Tibial artery (tissue), 4 donors: Measurements from ENCODE around the gene HIPK2.
A peak's percentile ranks its signal among the peaks of the same experiment; 100 is the strongest.

Experiments
- DNase-seq, 2 donors: peaks; one replicate each; pipeline ENCODE4 v3.0.0-alpha.2; 2019
- H3K27ac ChIP-seq, 2 donors: fragments of 200-600 bp; sonication (generic) in 1 of 2; 1 replicate in 1 of 2; 2 replicates in 1 of 2; pipeline ENCODE4 v1.5.1; 2018 to 2019; ENCODE audit warnings: mild to moderate bottlenecking in 1 of 2
- H3K27me3 ChIP-seq, 2 donors: fragments of 200-600 bp; sonication (generic) in 1 of 2; one replicate each; pipeline versions ENCODE4 v1.5.1 to v1.6.0; 2016 to 2019
- H3K36me3 ChIP-seq, 3 donors: fragments of 200-600 bp; sonication (generic) in 2 of 3; one replicate each; pipeline ENCODE4 v1.5.1; 2016 to 2019; ENCODE audit warnings: mild to moderate bottlenecking in 2 of 3
- H3K4me1 ChIP-seq, 4 donors: fragments of 200-600 bp; sonication (generic) in 2 of 4; 1 replicate in 3 of 4; 2 replicates in 1 of 4; pipeline ENCODE4 v1.5.1; 2016 to 2019
- H3K4me3 ChIP-seq, 2 donors: fragments of 200-600 bp; sonication (generic) in 1 of 2; 1 replicate in 1 of 2; 2 replicates in 1 of 2; pipeline ENCODE4 v1.5.1; 2018 to 2019; ENCODE audit warnings: mild to moderate bottlenecking in 2 of 2
- H3K9me3 ChIP-seq, 3 donors: fragments of 200-600 bp; sonication (generic) in 1 of 3; one replicate each; pipeline ENCODE4 v1.5.1; 2016 to 2019
- intact Hi-C: fragments of 100-400 bp; cut with DNase I; formaldehyde crosslinking; loops from one replicate; pipeline ENCODE4 v1.15.0; 2023; ENCODE audit warnings: low total_unique reads
- TF ChIP-seq, protein P1 (sequence below), 2 experiments: fragments of 200-600 bp in 1 of 2; fragments of 450-650 bp in 1 of 2; IDR thresholded peaks; one replicate each; pipeline ENCODE4 v1.5.1; 2017 to 2019; ENCODE audit warnings: antibody characterized with exemption in 2 of 2, mild to moderate bottlenecking in 1 of 2, moderate library complexity in 1 of 2

Gene HIPK2

DNA sequence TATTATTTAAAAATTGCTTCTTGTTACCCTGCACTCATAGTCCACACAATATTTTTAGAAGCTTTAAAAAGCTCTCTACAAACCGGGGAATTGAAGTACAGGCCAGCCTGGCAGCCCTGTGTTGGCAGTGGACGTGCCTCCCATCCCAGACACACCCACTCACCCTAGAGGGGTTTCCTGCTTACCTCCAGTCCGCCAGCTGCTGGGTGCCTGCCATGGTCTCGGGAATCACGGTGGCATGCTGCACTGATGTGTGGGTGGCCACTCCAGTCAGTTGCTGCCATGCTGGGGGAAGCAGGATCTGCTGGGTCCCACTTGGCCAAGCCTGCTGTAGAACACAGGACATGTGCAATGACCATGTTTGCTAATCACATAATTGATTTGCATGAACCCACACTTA is 173.9 kb downstream of the HIPK2 start:
- H3K9me3 ChIP-seq = no peaks in the 10 kb centered on the region
- no peaks in the 10 kb centered on the region for H3K4me1 ChIP-seq
- DNase-seq = no peak
- intact Hi-C loops = no loop called here
- TF ChIP-seq, protein P1, sequence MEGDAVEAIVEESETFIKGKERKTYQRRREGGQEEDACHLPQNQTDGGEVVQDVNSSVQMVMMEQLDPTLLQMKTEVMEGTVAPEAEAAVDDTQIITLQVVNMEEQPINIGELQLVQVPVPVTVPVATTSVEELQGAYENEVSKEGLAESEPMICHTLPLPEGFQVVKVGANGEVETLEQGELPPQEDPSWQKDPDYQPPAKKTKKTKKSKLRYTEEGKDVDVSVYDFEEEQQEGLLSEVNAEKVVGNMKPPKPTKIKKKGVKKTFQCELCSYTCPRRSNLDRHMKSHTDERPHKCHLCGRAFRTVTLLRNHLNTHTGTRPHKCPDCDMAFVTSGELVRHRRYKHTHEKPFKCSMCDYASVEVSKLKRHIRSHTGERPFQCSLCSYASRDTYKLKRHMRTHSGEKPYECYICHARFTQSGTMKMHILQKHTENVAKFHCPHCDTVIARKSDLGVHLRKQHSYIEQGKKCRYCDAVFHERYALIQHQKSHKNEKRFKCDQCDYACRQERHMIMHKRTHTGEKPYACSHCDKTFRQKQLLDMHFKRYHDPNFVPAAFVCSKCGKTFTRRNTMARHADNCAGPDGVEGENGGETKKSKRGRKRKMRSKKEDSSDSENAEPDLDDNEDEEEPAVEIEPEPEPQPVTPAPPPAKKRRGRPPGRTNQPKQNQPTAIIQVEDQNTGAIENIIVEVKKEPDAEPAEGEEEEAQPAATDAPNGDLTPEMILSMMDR (IDR thresholded peaks at IDR 0.05) = no peak
- H3K27ac ChIP-seq = no peak overlapping the region
- peaks cover 68 to 76% (median 72%) of the 10 kb centered on the region in 3 donors for H3K36me3 ChIP-seq
- H3K27me3 ChIP-seq = no peaks in the 10 kb centered on the region
- no peak overlapping the region for H3K4me3 ChIP-seq

DNA sequence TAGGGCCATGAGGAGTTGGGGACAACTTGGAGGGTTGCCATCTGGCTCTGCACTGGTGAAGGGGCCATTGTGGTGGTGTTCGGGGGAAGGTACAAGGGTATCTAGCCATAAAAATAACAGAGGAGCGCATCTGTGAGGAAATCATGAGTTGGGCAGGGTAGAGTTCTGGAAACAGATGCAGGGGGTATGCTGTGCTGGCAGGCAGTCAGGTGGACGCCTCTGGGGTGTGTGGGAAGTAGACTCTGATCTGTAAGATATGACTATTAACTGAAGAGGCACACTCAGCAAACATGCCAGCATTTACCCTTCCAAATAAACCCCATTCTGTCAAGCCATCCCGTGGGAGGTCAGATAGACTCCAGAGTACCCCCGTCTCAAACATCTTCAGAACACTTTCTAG is 174.5 kb downstream of the HIPK2 start:
- H3K4me3 ChIP-seq = no peak overlapping the region
- no peaks in the 10 kb centered on the region for H3K4me1 ChIP-seq
- no peaks in the 10 kb centered on the region for H3K27me3 ChIP-seq
- H3K27ac ChIP-seq = no peak overlapping the region
- TF ChIP-seq, protein P1 (IDR thresholded peaks at IDR 0.05) = no peak
- intact Hi-C loops = no loop called here
- peaks cover 72 to 82% (median 74%) of the 10 kb centered on the region in 3 donors for H3K36me3 ChIP-seq
- no peak for DNase-seq
- H3K9me3 ChIP-seq = no peaks in the 10 kb centered on the region

DNA sequence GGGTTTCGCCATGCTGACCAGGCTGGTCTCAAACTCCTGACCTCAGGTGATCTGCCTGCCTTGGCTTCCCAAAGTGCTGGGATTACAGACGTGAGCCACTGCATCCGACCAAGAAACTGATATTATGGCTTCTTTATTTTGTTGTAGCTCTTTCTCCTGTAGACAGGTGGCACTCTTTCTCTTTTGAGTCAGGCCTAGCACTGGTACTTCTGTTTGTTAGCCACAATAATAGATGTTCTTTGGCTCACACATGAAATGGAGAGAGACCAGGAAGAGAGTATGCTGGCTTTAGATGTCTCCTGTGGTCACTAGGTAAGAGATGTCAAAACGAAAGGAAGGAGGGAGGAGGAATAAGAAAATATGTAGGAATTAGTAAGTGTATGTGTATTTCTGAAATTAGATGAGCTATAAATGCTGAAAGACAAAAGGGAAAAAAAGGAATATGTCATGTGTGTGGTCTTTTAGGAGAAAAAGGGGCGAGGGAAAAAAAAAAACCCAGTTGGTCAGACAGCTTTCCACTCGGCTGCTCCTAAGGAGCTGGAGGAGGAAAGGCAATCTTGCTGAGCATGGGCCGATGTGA is 175.6 kb downstream of the HIPK2 start:
- Histone ChIP-seq H3K36me3 (peaks cover 75 to 85% (median 85%) of the 10 kb centered on the region in 3 donors), H3K4me1 (no peaks in the 10 kb centered on the region), H3K27me3 (no peaks in the 10 kb centered on the region), H3K9me3 (no peaks in the 10 kb centered on the region), H3K27ac (no peak overlapping the region), H3K4me3 (no peak overlapping the region)
- TF ChIP-seq, protein P1 (IDR thresholded peaks at IDR 0.05) = peak; percentile 33 to 50
- no peak for DNase-seq
- intact Hi-C loops = no loop called here

DNA sequence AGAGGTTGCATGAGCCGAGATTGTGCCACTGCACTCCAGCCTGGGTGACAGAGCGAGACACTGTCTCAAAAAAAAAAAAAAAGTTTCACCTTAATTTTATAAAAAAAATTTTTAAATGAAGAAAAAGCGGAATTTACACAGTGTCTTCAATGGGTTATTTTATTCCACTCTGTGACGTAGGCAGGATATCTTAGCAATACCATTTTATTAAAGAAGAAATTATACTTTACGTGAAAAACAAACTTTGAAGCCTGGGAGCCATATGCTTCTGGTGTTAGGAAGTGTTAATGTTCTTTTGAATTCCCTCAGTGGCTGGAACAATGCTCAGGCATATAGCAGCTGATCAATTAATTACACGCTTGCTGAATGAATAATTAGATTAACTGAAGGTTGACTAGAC is 176.6 kb downstream of the HIPK2 start:
- Histone ChIP-seq H3K27me3 (no peaks in the 10 kb centered on the region), H3K4me1 (no peaks in the 10 kb centered on the region), H3K9me3 (no peaks in the 10 kb centered on the region), H3K4me3 (no peak overlapping the region), H3K27ac (no peak overlapping the region), H3K36me3 (peaks cover 84 to 89% (median 87%) of the 10 kb centered on the region in 3 donors)
- no peak for DNase-seq
- intact Hi-C loops = no loop called here
- TF ChIP-seq, protein P1 (IDR thresholded peaks at IDR 0.05) = no peak

DNA sequence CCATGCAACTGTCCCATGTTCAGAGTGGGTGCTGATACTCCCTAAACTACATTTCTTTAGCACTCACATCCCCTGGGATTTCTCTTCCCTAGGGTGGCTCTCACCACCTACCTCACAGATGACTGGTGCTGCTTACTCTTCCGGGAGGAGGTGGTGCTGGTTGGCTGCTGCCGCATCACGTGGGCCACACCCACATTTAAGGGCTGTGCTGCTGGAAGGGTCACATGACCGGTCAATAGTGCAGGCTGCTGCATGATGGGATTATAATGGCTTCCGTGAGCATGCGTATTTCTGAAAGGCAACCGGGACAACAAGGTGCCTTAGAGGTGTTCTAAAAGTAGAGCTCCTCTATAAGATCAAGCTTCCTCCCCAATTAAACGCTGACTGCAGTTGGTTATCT is 177.5 kb downstream of the HIPK2 start:
- H3K4me1 ChIP-seq = no peaks in the 10 kb centered on the region
- H3K36me3 ChIP-seq = peaks cover 85 to 96% (median 91%) of the 10 kb centered on the region in 3 donors
- DNase-seq = no peak
- intact Hi-C loops = no loop called here
- no peaks in the 10 kb centered on the region for H3K9me3 ChIP-seq
- no peak overlapping the region for H3K4me3 ChIP-seq
- TF ChIP-seq, protein P1 (IDR thresholded peaks at IDR 0.05) = no peak
- no peak overlapping the region for H3K27ac ChIP-seq
- H3K27me3 ChIP-seq = no peaks in the 10 kb centered on the region

DNA sequence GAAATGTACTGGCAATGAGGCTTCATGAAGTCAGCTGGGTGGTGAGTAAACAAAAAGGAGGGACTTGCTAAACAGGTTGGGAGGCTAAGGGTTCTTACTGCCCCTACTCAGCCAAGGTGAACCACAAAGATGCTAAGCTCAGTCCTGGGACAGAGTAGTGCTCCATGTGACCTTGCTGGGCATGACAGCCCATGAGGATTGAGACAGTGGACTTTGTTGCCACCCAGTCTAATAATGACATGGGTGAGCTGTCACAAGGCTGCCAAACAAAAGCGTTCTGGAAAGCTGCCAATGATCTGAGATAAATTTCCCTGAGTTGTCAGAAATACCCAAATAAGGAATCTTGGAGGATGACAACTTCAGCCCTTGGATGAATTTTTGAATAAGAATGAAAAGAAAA is 179.2 kb downstream of the HIPK2 start:
- Histone ChIP-seq H3K27me3 (no peaks in the 10 kb centered on the region), H3K27ac (no peak overlapping the region), H3K4me3 (no peak overlapping the region), H3K4me1 (no peaks in the 10 kb centered on the region), H3K36me3 (peaks cover 95 to 99% (median 98%) of the 10 kb centered on the region in 3 donors), H3K9me3 (no peaks in the 10 kb centered on the region)
- no peak for DNase-seq
- intact Hi-C loops = no loop called here
- TF ChIP-seq, protein P1 (IDR thresholded peaks at IDR 0.05) = no peak
